HG03521 (cell line): Measurements from ENCODE around the gene EARS2.
"Not testable (repeated sequence)": the region's sequence is repeated elsewhere in the genome, so short reads cannot be mapped to it uniquely, and the experiment has no call there.

Experiments used
- ATAC-seq: cut with Tn5 transposase; IDR thresholded peaks from one replicate; pipeline ENCODE4 v1.9.1; 2021; ENCODE audit warnings: mild to moderate bottlenecking, moderate library complexity; ENCODE audit not compliant: unreplicated experiment

The EARS2 gene

GRCh38 chr16:23570992-23571632 is 14.0 kb upstream of the EARS2 start:
- no peak for ATAC-seq

GRCh38 chr16:23567602-23568001 is 10.5 kb upstream of the EARS2 start:
- ATAC-seq: no peak

- ATAC-seq: no peak
These were observed 9.6 kb upstream of the EARS2 start for GRCh38 chr16:23566724-23567123.

GRCh38 chr16:23564575-23565363 is 7.6 kb upstream of the EARS2 start:
- no peak for ATAC-seq

- ATAC-seq: no peak
These were observed 6.0 kb upstream of the EARS2 start for GRCh38 chr16:23563186-23563585.

- ATAC-seq: no peak
These were observed 5.4 kb upstream of the EARS2 start for GRCh38 chr16:23562505-23562904.

GRCh38 chr16:23561586-23561985 is 4.4 kb upstream of the EARS2 start:
- ATAC-seq: no peak

- no peak for ATAC-seq
These were observed 891 bp upstream of the EARS2 start for GRCh38 chr16:23557779-23558702.

GRCh38 chr16:23554536-23554935 is 2.6 kb downstream of the EARS2 start:
- no peak for ATAC-seq

- no peak for ATAC-seq
These were observed 5.0 kb downstream of the EARS2 start for GRCh38 chr16:23552161-23552560.

- ATAC-seq: no peak
These were observed 7.2 kb downstream of the EARS2 start for GRCh38 chr16:23549938-23550337.

- ATAC-seq: no peak
These were observed 12.7 kb downstream of the EARS2 start for GRCh38 chr16:23544436-23544835.

GRCh38 chr16:23540817-23541178 is 16.4 kb downstream of the EARS2 start:
- not testable (repeated sequence) for ATAC-seq

- no peak for ATAC-seq
These were observed 16.9 kb downstream of the EARS2 start for GRCh38 chr16:23539984-23540816.

GRCh38 chr16:23538919-23539278 is 18.3 kb downstream of the EARS2 start:
- no peak for ATAC-seq

- ATAC-seq: no peak
These were observed 19.8 kb downstream of the EARS2 start for GRCh38 chr16:23537390-23537789.

GRCh38 chr16:23535901-23536300 is 21.2 kb downstream of the EARS2 start:
- ATAC-seq: no peak

GRCh38 chr16:23534868-23535860 is 22.0 kb downstream of the EARS2 start:
- no peak for ATAC-seq

- no peak for ATAC-seq
These were observed 24.7 kb downstream of the EARS2 start for GRCh38 chr16:23532448-23532847.

GRCh38 chr16:23530062-23530461 is 27.1 kb downstream of the EARS2 start:
- ATAC-seq: no peak
